ENCODE measurements around the gene RNF186.
"Not testable (repeated sequence)": the region's sequence is repeated elsewhere in the genome, so short reads cannot be mapped to it uniquely, and the experiment has no call there.

Gene RNF186

DNA sequence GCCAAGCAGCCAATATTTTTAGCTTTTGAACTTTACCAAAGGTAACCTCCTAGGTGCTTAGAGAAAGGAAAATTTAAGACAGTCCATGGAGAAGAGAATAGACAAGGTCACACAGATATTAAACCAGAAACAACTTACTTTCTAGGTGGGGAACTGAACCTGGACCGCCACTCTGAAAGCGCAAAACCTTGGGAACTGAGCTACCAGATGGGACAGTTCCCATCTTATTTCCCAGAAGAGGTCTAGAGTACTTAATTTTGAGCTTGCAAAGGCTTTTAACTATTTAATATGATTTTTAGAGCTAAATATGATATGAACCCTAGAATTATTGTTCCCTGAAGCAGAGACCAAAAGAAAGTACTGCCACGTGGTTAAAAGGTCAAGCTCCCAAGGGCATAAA is 34.2 kb upstream of the RNF186 start:
- H3K4me1 ChIP-seq (ENCODE audit: insufficient read depth, low read length); H3K36me3 ChIP-seq (ENCODE audit: insufficient read depth, low read length); H3K9ac ChIP-seq (ENCODE audit: low read length); H3K9me3 ChIP-seq (ENCODE audit: low read length); H3K4me3 ChIP-seq (ENCODE audit: low read depth in 1 of 2, low read length in 2 of 2); H3K27me3 ChIP-seq (ENCODE audit: control insufficient read depth in 1 of 2, insufficient read depth in 2 of 2, low read length in 2 of 2); H3K27ac ChIP-seq (ENCODE audit: low read depth, low read length): not testable (repeated sequence)

DNA sequence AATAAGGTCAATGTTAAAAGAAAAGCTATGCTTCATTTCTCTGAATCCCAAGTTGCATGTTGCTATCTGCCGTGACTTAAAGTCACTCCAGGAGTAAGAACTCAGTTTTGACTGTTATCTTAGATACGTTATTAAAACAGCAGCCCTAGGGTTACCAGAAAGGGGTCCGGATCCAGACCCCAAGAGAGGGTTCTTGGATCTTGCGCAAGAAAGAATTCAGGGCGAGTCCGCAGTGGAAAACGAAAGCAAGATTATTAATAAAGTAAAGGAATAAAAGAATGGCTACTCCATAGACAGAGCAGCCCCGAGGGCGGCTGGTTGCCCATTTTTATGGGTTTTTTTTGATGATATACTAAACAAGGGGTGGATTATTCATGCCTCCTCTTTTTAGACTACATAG is 32.3 kb upstream of the RNF186 start:
- not testable (repeated sequence) for H3K27ac ChIP-seq (ENCODE audit: low read depth, low read length); H3K4me1 ChIP-seq (ENCODE audit: insufficient read depth, low read length); H3K27me3 ChIP-seq (ENCODE audit: control insufficient read depth in 1 of 2, insufficient read depth in 2 of 2, low read length in 2 of 2); H3K4me3 ChIP-seq (ENCODE audit: low read depth in 1 of 2, low read length in 2 of 2); H3K36me3 ChIP-seq (ENCODE audit: insufficient read depth, low read length); H3K9ac ChIP-seq (ENCODE audit: low read length); H3K9me3 ChIP-seq (ENCODE audit: low read length)

DNA sequence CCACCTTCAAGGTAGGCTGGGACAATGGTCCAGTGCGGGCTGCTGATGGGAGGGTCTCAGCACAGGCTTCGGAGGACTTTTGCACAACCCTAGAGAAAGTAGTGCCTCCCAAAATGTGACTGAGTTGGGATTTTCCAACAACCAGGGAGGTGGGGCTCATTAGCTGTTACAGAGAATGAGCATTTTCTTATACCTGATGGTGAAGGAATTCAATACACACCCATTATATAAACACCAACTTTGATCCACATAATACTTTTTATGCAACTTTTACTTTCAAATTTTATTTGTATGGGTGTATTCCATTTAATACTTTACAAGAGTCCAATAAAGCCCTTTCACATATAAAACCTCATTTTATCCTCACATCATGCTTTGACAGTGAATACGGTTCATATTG is 31.3 kb upstream of the RNF186 start:
- no peak overlapping the region for H3K27ac ChIP-seq (ENCODE audit: low read depth, low read length)
- H3K4me1 ChIP-seq (ENCODE audit: insufficient read depth, low read length), result no peaks in the 10 kb centered on the region
- H3K9me3 ChIP-seq (ENCODE audit: low read length), result no peaks in the 10 kb centered on the region
- no peak overlapping the region for H3K9ac ChIP-seq (ENCODE audit: low read length)
- H3K36me3 ChIP-seq (ENCODE audit: insufficient read depth, low read length), result no peaks in the 10 kb centered on the region
- no peaks in the 10 kb centered on the region for H3K27me3 ChIP-seq (ENCODE audit: control insufficient read depth in 1 of 2, insufficient read depth in 2 of 2, low read length in 2 of 2)
- no peak overlapping the region for H3K4me3 ChIP-seq (ENCODE audit: low read depth in 1 of 2, low read length in 2 of 2)

DNA sequence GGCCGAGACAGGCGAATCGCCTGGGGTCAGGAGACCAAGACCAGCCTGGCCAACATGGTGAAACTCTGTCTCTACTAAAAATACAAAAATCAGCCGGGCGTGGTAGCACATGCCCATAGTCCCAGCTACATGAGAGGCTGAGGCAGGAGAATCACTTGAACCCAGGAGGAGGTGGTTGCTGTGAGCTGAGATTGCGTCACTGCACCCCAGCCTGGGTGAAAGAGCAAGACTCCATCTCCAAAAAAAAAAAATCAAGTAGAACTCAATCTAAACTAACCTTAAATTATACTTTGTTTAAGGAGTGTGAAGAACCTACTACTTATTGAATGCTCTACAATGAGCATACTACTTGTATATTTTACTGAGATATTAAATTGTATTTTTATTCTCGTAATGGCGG is 30.5 kb upstream of the RNF186 start:
- Histone ChIP-seq H3K9ac (ENCODE audit: low read length) (no peak overlapping the region), H3K4me3 (ENCODE audit: low read depth in 1 of 2, low read length in 2 of 2) (no peak overlapping the region), H3K27me3 (ENCODE audit: control insufficient read depth in 1 of 2, insufficient read depth in 2 of 2, low read length in 2 of 2) (no peaks in the 10 kb centered on the region), H3K36me3 (ENCODE audit: insufficient read depth, low read length) (no peaks in the 10 kb centered on the region), H3K9me3 (ENCODE audit: low read length) (no peaks in the 10 kb centered on the region), H3K4me1 (ENCODE audit: insufficient read depth, low read length) (no peaks in the 10 kb centered on the region), H3K27ac (ENCODE audit: low read depth, low read length) (no peak overlapping the region)

DNA sequence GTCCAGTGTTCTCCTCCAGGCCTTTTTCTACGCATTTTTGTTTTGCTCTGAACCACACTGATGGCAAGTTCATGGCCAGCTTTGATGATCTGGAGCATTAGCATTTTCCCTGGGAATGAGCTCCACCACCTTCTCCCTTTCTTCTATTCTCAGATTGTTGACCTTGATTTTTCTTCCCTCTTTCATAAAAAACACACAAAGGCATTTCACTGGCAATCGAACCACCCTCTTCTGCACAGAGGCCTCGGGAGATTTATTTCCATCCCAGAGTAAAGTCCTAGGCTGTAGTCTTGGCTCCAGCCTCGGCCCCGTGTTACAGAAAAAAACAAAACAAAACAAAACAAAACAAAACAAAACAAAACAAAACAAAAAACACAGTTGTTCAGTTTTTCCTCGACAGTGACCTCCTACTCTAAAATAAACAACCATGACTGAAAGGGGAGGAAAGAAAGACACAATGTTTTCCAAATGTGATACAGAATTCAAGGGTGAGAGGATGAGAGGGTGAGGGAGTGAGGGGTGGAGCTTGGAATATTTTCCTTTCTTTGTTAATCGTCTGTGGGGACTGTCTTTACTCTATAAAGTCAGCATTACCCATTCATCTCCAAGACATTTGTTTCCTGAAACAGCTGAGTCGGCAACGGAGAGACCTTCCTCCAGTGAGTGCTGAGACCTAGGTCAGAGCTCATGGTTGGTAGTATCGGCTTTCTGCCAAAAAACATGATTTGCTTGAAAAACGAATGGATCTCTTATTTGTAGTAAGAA is 29.8 kb upstream of the RNF186 start:
- no peak overlapping the region for H3K4me3 ChIP-seq (ENCODE audit: low read depth in 1 of 2, low read length in 2 of 2)
- H3K9me3 ChIP-seq (ENCODE audit: low read length), result no peaks in the 10 kb centered on the region
- no peaks in the 10 kb centered on the region for H3K36me3 ChIP-seq (ENCODE audit: insufficient read depth, low read length)
- no peak overlapping the region for H3K27ac ChIP-seq (ENCODE audit: low read depth, low read length)
- H3K27me3 ChIP-seq (ENCODE audit: control insufficient read depth in 1 of 2, insufficient read depth in 2 of 2, low read length in 2 of 2), result no peaks in the 10 kb centered on the region
- no peaks in the 10 kb centered on the region for H3K4me1 ChIP-seq (ENCODE audit: insufficient read depth, low read length)
- no peak overlapping the region for H3K9ac ChIP-seq (ENCODE audit: low read length)

DNA sequence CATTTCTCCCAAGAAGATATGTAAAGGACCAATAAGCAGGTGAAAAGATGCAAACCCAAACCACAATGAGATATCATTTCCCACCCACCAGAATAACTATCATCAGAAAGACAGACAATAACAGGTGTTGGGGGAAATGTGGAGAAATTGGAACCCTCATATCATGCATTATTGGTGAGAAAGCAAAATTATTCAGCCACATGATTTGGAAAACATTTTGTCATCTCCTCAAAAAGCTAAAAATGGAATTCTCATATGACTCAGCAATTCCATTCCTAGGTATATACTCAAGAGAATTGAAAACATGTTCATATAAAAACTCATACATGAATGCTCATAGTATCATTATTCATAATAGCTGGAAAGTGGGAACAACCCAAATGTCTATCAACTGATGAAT is 25.1 kb upstream of the RNF186 start:
- Histone ChIP-seq H3K9me3 (ENCODE audit: low read length) (no peaks in the 10 kb centered on the region), H3K4me3 (ENCODE audit: low read depth in 1 of 2, low read length in 2 of 2) (no peak overlapping the region), H3K4me1 (ENCODE audit: insufficient read depth, low read length) (no peaks in the 10 kb centered on the region), H3K9ac (ENCODE audit: low read length) (no peak overlapping the region), H3K27ac (ENCODE audit: low read depth, low read length) (no peak overlapping the region), H3K27me3 (ENCODE audit: control insufficient read depth in 1 of 2, insufficient read depth in 2 of 2, low read length in 2 of 2) (no peaks in the 10 kb centered on the region), H3K36me3 (ENCODE audit: insufficient read depth, low read length) (no peaks in the 10 kb centered on the region)

DNA sequence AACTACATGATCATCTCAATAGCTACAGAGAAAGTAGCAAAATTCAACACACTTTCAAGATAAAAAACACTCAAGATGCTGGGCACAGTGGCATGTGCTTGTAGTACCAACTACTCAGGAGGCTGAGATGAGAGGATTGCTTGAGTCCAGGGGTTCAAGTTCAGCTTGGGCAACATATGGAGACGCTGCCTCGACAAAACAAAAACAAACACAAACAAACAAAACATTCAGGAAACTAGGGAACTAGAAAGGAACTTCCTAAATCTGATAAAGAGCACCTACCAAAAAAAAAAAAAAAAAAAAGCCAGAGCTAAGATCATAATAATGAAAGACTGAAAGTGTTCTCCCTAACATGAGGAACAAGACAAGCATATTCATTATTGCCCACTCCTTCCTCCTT is 22.8 kb upstream of the RNF186 start:
- H3K4me3 ChIP-seq (ENCODE audit: low read depth in 1 of 2, low read length in 2 of 2), result no peak overlapping the region
- H3K27ac ChIP-seq (ENCODE audit: low read depth, low read length), result no peak overlapping the region
- no peaks in the 10 kb centered on the region for H3K9me3 ChIP-seq (ENCODE audit: low read length)
- H3K9ac ChIP-seq (ENCODE audit: low read length), result no peak overlapping the region
- no peaks in the 10 kb centered on the region for H3K27me3 ChIP-seq (ENCODE audit: control insufficient read depth in 1 of 2, insufficient read depth in 2 of 2, low read length in 2 of 2)
- no peaks in the 10 kb centered on the region for H3K36me3 ChIP-seq (ENCODE audit: insufficient read depth, low read length)
- no peaks in the 10 kb centered on the region for H3K4me1 ChIP-seq (ENCODE audit: insufficient read depth, low read length)

DNA sequence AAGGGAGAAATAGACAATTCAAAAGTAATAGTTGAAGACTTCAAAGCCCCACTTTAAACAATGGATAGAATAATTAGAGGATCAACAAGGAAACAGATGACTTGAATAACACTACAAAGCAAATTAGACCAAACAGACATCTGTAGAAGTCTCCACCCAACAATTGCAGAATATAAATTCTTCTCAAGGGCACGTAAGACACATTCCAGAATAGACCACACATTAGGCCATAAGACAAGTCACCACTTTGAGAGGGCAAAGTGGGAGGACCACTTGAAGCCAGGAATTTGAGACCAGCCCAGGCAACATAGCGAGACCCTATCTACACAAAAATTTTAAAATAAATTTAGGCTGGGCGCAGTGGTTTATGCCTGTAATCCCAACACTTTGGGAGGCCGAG is 20.5 kb upstream of the RNF186 start:
- Histone ChIP-seq H3K9ac (ENCODE audit: low read length) (no peak overlapping the region), H3K9me3 (ENCODE audit: low read length) (no peaks in the 10 kb centered on the region), H3K4me1 (ENCODE audit: insufficient read depth, low read length) (no peaks in the 10 kb centered on the region), H3K27ac (ENCODE audit: low read depth, low read length) (no peak overlapping the region), H3K4me3 (ENCODE audit: low read depth in 1 of 2, low read length in 2 of 2) (no peak overlapping the region), H3K27me3 (ENCODE audit: control insufficient read depth in 1 of 2, insufficient read depth in 2 of 2, low read length in 2 of 2) (no peaks in the 10 kb centered on the region), H3K36me3 (ENCODE audit: insufficient read depth, low read length) (no peaks in the 10 kb centered on the region)

DNA sequence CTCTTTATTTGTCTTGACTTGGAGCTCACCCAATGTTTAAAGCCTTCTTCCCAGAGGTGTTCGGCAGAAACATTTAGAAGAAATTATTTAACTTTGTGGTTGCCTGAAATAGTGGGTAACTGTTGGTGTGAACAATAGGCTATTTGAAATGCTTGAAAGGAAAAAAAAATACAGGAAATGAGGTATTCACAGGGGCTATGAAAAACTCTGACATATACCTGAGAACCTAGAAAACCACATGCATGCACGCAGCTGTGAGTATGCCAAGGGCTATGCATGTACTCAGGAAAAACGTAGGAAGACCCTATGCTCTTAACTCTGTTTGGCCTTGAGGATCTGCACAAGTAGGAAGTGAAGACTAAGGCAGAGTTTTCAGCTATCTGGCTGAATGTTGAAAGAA is 16.4 kb upstream of the RNF186 start:
- H3K27ac ChIP-seq (ENCODE audit: low read depth, low read length), result no peak overlapping the region
- H3K4me1 ChIP-seq (ENCODE audit: insufficient read depth, low read length), result no peaks in the 10 kb centered on the region
- no peak overlapping the region for H3K4me3 ChIP-seq (ENCODE audit: low read depth in 1 of 2, low read length in 2 of 2)
- H3K36me3 ChIP-seq (ENCODE audit: insufficient read depth, low read length), result no peaks in the 10 kb centered on the region
- no peak overlapping the region for H3K9ac ChIP-seq (ENCODE audit: low read length)
- no peaks in the 10 kb centered on the region for H3K27me3 ChIP-seq (ENCODE audit: control insufficient read depth in 1 of 2, insufficient read depth in 2 of 2, low read length in 2 of 2)
- no peaks in the 10 kb centered on the region for H3K9me3 ChIP-seq (ENCODE audit: low read length)

DNA sequence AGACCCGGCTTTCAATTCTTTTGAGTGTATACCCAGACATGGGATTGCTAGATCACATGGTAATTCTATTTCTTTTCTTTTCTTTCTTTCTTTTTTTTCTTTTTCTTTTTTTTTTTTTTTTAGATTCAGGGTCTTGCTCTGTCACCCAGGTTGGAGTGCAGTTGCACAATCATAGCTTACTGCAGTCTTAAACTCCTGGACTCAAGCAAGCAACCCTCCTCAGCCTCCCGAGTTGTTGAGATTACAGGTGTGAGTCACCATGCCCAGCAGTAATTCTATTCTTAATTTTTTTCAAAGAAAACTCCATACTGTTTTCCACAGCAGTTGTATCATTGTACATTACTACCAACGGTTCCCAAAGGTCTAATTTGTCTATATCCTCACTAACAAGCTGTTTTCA is 13.5 kb upstream of the RNF186 start:
- Histone ChIP-seq H3K4me1 (ENCODE audit: insufficient read depth, low read length) (no peaks in the 10 kb centered on the region), H3K36me3 (ENCODE audit: insufficient read depth, low read length) (no peaks in the 10 kb centered on the region), H3K9me3 (ENCODE audit: low read length) (no peaks in the 10 kb centered on the region), H3K9ac (ENCODE audit: low read length) (no peak overlapping the region), H3K27ac (ENCODE audit: low read depth, low read length) (no peak overlapping the region), H3K4me3 (ENCODE audit: low read depth in 1 of 2, low read length in 2 of 2) (no peak overlapping the region), H3K27me3 (ENCODE audit: control insufficient read depth in 1 of 2, insufficient read depth in 2 of 2, low read length in 2 of 2) (no peaks in the 10 kb centered on the region)

DNA sequence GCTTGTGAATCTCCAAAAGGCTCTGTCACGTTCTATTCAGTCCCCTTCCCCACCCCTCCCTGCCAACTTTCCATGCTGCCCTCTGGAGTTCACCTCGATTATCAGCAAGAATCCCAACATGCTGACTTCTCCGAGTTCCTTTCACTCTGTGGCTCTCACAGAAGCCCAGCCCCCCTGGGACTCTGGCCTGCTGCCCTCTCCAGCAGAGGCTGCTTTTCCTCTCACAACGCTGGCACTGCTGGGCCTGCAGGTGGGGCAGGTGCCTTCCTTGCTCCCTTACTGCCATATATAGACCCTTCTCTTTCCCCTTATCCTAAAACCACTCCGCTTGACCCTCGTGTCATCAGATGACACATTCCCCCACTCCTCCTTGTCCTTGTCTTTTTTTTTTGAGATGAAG is 10.2 kb upstream of the RNF186 start:
- Histone ChIP-seq H3K27ac (ENCODE audit: low read depth, low read length) (no peak overlapping the region), H3K36me3 (ENCODE audit: insufficient read depth, low read length) (no peaks in the 10 kb centered on the region), H3K9me3 (ENCODE audit: low read length) (no peaks in the 10 kb centered on the region), H3K4me1 (ENCODE audit: insufficient read depth, low read length) (no peaks in the 10 kb centered on the region), H3K27me3 (ENCODE audit: control insufficient read depth in 1 of 2, insufficient read depth in 2 of 2, low read length in 2 of 2) (no peaks in the 10 kb centered on the region), H3K4me3 (ENCODE audit: low read depth in 1 of 2, low read length in 2 of 2) (no peak overlapping the region), H3K9ac (ENCODE audit: low read length) (no peak overlapping the region)

DNA sequence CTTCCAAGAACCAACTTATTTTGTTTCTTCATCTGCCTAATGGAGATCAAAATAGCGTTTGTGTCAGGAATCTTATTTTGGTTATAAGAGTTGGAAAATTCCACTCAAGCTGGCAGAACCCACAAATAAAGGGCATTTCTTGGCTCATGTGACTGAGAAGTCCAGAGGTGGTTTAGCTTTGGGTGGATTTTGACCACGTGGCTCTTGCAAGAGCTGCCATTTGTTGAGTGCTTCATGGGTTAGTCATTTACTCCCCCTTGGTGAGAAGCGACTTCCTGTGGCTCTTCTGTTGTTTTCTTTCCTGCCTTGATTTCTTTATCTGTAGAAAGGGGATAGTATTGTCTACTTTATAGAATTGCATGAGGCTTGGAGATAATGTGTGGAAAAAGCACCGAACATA is 9.5 kb upstream of the RNF186 start:
- Histone ChIP-seq H3K4me1 (ENCODE audit: insufficient read depth, low read length) (no peaks in the 10 kb centered on the region), H3K36me3 (ENCODE audit: insufficient read depth, low read length) (no peaks in the 10 kb centered on the region), H3K4me3 (ENCODE audit: low read depth in 1 of 2, low read length in 2 of 2) (no peak overlapping the region), H3K9me3 (ENCODE audit: low read length) (no peaks in the 10 kb centered on the region), H3K27ac (ENCODE audit: low read depth, low read length) (no peak overlapping the region), H3K27me3 (ENCODE audit: control insufficient read depth in 1 of 2, insufficient read depth in 2 of 2, low read length in 2 of 2) (no peaks in the 10 kb centered on the region), H3K9ac (ENCODE audit: low read length) (no peak overlapping the region)
